Liver (tissue), 9 donors: Measurements from ENCODE around the gene EHD2. TPM values are rescaled to one million over a fixed set of nuclear protein-coding genes. Genes with fewer than 3 reads are reported as not detected.

Experiments used
- DNase-seq: peaks from one replicate; pipeline ENCODE4 v3.0.0-alpha.2; 2017; ENCODE audit warnings: low spot score
- H3K27ac ChIP-seq, 2 donors: one replicate each; pipeline ENCODE4 v1.7.0; 2013; ENCODE audit warnings: inconsistent platforms in 2 of 2, low read length in 2 of 2, control low read depth in 1 of 2, low read depth in 1 of 2, mild to moderate bottlenecking in 1 of 2
- H3K27me3 ChIP-seq, 4 donors: one replicate each; pipeline versions ENCODE4 v1.6.1 to v1.7.0; 2013; ENCODE audit warnings: low read length in 3 of 4, inconsistent platforms in 1 of 4, mild to moderate bottlenecking in 1 of 4, moderate library complexity in 1 of 4; ENCODE audit not compliant: control insufficient read depth in 4 of 4, insufficient read depth in 4 of 4
- H3K36me3 ChIP-seq, 4 donors: one replicate each; pipeline versions ENCODE4 v1.6.1 to v1.7.0; 2013; ENCODE audit warnings: low read length in 3 of 4, mild to moderate bottlenecking in 3 of 4, low read depth in 1 of 4, moderate library complexity in 1 of 4; ENCODE audit not compliant: control insufficient read depth in 4 of 4, insufficient read depth in 3 of 4
- H3K4me1 ChIP-seq, 4 donors: one replicate each; pipeline versions ENCODE4 v1.6.1 to v1.7.0; 2013; ENCODE audit warnings: low read length in 3 of 4, mild to moderate bottlenecking in 3 of 4, moderate library complexity in 1 of 4; ENCODE audit not compliant: control insufficient read depth in 4 of 4, insufficient read depth in 4 of 4
- H3K4me3 ChIP-seq, 3 donors: one replicate each; pipeline versions ENCODE4 v1.6.1 to v1.7.0; 2013; ENCODE audit warnings: low read length in 3 of 3, control low read depth in 1 of 3, low read depth in 1 of 3, mild to moderate bottlenecking in 1 of 3
- H3K9ac ChIP-seq, 2 donors: one replicate each; pipeline ENCODE4 v1.7.0; 2013; ENCODE audit warnings: low read length in 2 of 2, mild to moderate bottlenecking in 2 of 2, moderate library complexity in 2 of 2, control low read depth in 1 of 2, low read depth in 1 of 2
- H3K9me3 ChIP-seq, 4 donors: one replicate each; pipeline versions ENCODE4 v1.6.1 to v1.7.0; 2013; ENCODE audit warnings: low read length in 3 of 4; ENCODE audit not compliant: control insufficient read depth in 4 of 4
- CTCF ChIP-seq: fragments of 150-350 bp; IDR thresholded peaks from 2 replicates; pipeline ENCODE4 v1.5.1; 2017; ENCODE audit warnings: improper control_type of control experiment, low read depth, low read length; ENCODE audit not compliant: missing input control
- EGR1 ChIP-seq, 2 donors: IDR thresholded peaks; 2 replicates each; pipeline ENCODE4 v1.6.1; 2016 to 2018; ENCODE audit warnings: antibody characterized with exemption in 2 of 2, low read depth in 2 of 2
- FOXA1 ChIP-seq: IDR thresholded peaks from 2 replicates; pipeline ENCODE4 v1.6.1; 2016; ENCODE audit warnings: antibody characterized with exemption
- FOXA2 ChIP-seq: IDR thresholded peaks from 2 replicates; pipeline ENCODE4 v1.6.1; 2016; ENCODE audit warnings: antibody characterized with exemption
- GABPA ChIP-seq, 2 donors: IDR thresholded peaks in 1 of 2; conservative IDR thresholded peaks in 1 of 2; 2 replicates each; pipeline ENCODE4 v1.6.1; 2016; ENCODE audit warnings: antibody characterized with exemption in 2 of 2, mild to moderate bottlenecking in 1 of 2, moderate library complexity in 1 of 2
- HNF4A ChIP-seq, 2 donors: conservative IDR thresholded peaks; 2 replicates each; pipeline ENCODE4 v1.6.1; 2016; ENCODE audit warnings: antibody characterized with exemption in 2 of 2, mild to moderate bottlenecking in 2 of 2
- JUND ChIP-seq, 2 donors: IDR thresholded peaks; 2 replicates each; pipeline ENCODE4 v1.6.1; 2016; ENCODE audit warnings: antibody characterized with exemption in 2 of 2
- NR2F2 ChIP-seq: IDR thresholded peaks from 2 replicates; pipeline ENCODE4 v1.6.1; 2016; ENCODE audit warnings: antibody characterized with exemption
- RAD21 ChIP-seq, 2 donors: IDR thresholded peaks; 2 replicates each; pipeline ENCODE4 v1.6.1; 2016; ENCODE audit warnings: antibody characterized with exemption in 2 of 2, mild to moderate bottlenecking in 2 of 2
- RXRA ChIP-seq, 2 donors: IDR thresholded peaks; 2 replicates each; pipeline ENCODE4 v1.6.1; 2017 to 2018; ENCODE audit warnings: antibody characterized with exemption in 2 of 2, mild to moderate bottlenecking in 1 of 2
- SP1 ChIP-seq: IDR thresholded peaks from 2 replicates; pipeline ENCODE4 v1.6.1; 2018; ENCODE audit warnings: antibody characterized with exemption, mild to moderate bottlenecking
- TAF1 ChIP-seq: conservative IDR thresholded peaks from 2 replicates; pipeline ENCODE4 v1.6.1; 2016; ENCODE audit warnings: antibody characterized with exemption, mild to moderate bottlenecking
- YY1 ChIP-seq: IDR thresholded peaks from 2 replicates; pipeline ENCODE4 v1.6.1; 2016; ENCODE audit warnings: antibody characterized with exemption, mild to moderate bottlenecking
- WGBS: extraction: QIAGEN DNeasy Blood & Tissue Kit; methylation state at CpG from one replicate; pipeline ENCODE4 v1.1.7; 2013; 5-methylcytosine and 5-hydroxymethylcytosine counted together
- polyA plus RNA-seq, 2 donors: library from polyadenylated mRNA; stranded (reverse) in 1 of 2; unstranded in 1 of 2; fragments of 200-250 nt in 1 of 2; fragments of >200 nt in 1 of 2; fragmentation: Nextera tagmentation in 1 of 2; extraction: Ambion mirVana in 1 of 2; gene quantifications; one replicate each; pipeline versions ENCODE4 v1.2.1 to v1.2.3, GENCODE V29; 2013 to 2015
- total RNA-seq, 2 donors: library from RNA; depleted of rRNA; stranded (reverse); fragments of >200 nt; gene quantifications; one replicate each; pipeline ENCODE4 v1.2.3, GENCODE V29; 2014
- TF ChIP-seq, protein P1 (sequence below): IDR thresholded peaks from 2 replicates; pipeline ENCODE4 v1.6.1; 2016; ENCODE audit warnings: antibody characterized with exemption, mild to moderate bottlenecking
- TF ChIP-seq, protein P2 (sequence below): IDR thresholded peaks from 2 replicates; pipeline ENCODE4 v1.6.1; 2016; ENCODE audit warnings: antibody characterized with exemption
- donor health status: healthy.
- donor health status: healthy.
- donor health status: healthy.
- donor health status: healthy.
- donor health status: healthy.

The EHD2 gene
- total and polyA plus RNA-seq, 4 donors, result 3.2 to 7.9 (median 5.8) TPM

DNA sequence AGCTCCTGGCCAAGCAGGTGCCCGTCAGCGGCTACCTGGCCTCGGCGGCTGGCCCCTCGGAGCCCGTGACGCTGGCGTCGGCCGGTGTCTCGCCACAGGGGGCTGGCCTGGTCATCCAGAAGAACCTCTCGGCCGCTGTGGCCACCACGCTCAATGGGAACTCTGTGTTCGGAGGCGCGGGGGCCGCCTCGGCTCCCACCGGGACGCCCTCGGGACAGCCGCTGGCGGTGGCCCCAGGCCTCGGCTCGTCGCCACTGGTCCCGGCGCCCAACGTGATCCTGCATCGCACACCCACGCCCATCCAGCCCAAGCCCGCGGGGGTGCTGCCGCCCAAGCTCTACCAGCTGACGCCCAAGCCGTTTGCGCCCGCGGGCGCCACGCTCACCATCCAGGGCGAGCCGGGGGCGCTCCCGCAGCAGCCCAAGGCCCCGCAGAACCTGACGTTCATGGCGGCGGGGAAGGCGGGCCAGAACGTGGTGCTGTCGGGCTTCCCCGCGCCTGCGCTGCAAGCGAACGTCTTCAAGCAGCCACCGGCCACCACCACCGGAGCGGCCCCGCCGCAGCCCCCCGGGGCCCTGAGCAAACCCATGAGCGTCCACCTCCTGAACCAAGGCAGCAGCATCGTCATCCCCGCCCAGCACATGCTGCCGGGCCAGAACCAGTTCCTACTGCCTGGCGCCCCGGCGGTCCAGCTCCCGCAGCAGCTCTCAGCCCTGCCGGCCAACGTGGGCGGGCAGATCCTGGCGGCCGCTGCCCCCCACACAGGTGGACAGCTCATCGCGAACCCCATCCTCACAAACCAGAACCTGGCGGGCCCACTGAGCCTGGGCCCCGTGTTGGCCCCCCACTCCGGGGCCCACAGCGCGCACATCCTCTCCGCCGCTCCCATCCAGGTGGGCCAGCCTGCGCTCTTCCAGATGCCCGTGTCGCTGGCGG lies 33.0 kb upstream of the EHD2 start:
- no peak for DNase-seq
- no peak overlapping the region for H3K4me3 ChIP-seq
- WGBS, result 98% methylated on average over 90 of the region's 90 CpGs
- no peak overlapping the region for H3K9ac ChIP-seq
- H3K27ac ChIP-seq, result no peak overlapping the region
- TF ChIP-seq, protein P1, sequence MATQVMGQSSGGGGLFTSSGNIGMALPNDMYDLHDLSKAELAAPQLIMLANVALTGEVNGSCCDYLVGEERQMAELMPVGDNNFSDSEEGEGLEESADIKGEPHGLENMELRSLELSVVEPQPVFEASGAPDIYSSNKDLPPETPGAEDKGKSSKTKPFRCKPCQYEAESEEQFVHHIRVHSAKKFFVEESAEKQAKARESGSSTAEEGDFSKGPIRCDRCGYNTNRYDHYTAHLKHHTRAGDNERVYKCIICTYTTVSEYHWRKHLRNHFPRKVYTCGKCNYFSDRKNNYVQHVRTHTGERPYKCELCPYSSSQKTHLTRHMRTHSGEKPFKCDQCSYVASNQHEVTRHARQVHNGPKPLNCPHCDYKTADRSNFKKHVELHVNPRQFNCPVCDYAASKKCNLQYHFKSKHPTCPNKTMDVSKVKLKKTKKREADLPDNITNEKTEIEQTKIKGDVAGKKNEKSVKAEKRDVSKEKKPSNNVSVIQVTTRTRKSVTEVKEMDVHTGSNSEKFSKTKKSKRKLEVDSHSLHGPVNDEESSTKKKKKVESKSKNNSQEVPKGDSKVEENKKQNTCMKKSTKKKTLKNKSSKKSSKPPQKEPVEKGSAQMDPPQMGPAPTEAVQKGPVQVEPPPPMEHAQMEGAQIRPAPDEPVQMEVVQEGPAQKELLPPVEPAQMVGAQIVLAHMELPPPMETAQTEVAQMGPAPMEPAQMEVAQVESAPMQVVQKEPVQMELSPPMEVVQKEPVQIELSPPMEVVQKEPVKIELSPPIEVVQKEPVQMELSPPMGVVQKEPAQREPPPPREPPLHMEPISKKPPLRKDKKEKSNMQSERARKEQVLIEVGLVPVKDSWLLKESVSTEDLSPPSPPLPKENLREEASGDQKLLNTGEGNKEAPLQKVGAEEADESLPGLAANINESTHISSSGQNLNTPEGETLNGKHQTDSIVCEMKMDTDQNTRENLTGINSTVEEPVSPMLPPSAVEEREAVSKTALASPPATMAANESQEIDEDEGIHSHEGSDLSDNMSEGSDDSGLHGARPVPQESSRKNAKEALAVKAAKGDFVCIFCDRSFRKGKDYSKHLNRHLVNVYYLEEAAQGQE, result no peak
- TF ChIP-seq TAF1 (no peak), RAD21 (IDR thresholded peaks at IDR 0.05) (no peak), SP1 (no peak), CTCF (no peak), YY1 (no peak), HNF4A (conservative IDR thresholded peaks at IDR 0.05) (no peak), FOXA2 (no peak), GABPA (IDR thresholded peaks at IDR 0.05 in 1 of 2, conservative IDR thresholded peaks at IDR 0.05 in 1 of 2) (no peak), EGR1 (IDR thresholded peaks at IDR 0.05; ENCODE audit: low read depth in 2 of 2) (no peak), JUND (IDR thresholded peaks at IDR 0.05) (no peak)
- no peaks in the 10 kb centered on the region for H3K27me3 ChIP-seq
- H3K9me3 ChIP-seq, result no peaks in the 10 kb centered on the region
- peaks cover 2 to 31% (median 16%) of the 10 kb centered on the region in 4 donors for H3K36me3 ChIP-seq
- H3K4me1 ChIP-seq, result no peaks in the 10 kb centered on the region

GRCh38 chr19:47680858-47681332 lies 32.3 kb upstream of the EHD2 start:
- Histone ChIP-seq H3K27ac (no peak overlapping the region), H3K27me3 (no peaks in the 10 kb centered on the region), H3K4me1 (no peaks in the 10 kb centered on the region), H3K4me3 (no peak overlapping the region), H3K36me3 (peaks cover 0 to 30% (median 14%) of the 10 kb centered on the region in 4 donors), H3K9ac (no peak overlapping the region), H3K9me3 (no peaks in the 10 kb centered on the region)
- TF ChIP-seq RAD21 (IDR thresholded peaks at IDR 0.05) (no peak), GABPA (IDR thresholded peaks at IDR 0.05 in 1 of 2, conservative IDR thresholded peaks at IDR 0.05 in 1 of 2) (no peak), EGR1 (IDR thresholded peaks at IDR 0.05; ENCODE audit: low read depth in 2 of 2) (no peak), NR2F2 (no peak), FOXA1 (no peak), RXRA (IDR thresholded peaks at IDR 0.05) (no peak)
- TF ChIP-seq, protein P2, sequence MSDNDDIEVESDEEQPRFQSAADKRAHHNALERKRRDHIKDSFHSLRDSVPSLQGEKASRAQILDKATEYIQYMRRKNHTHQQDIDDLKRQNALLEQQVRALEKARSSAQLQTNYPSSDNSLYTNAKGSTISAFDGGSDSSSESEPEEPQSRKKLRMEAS, result no peak
- no peak for DNase-seq
- WGBS, result 94% methylated on average over 34 of the region's 34 CpGs
